Muscle layer of duodenum (tissue), 2 donors: ENCODE results near the gene MED10.

Experiments used
- H3K27ac ChIP-seq: one replicate; pipeline ENCODE4 v1.7.0; 2013; ENCODE audit warnings: mild to moderate bottlenecking, low read length
- H3K27me3 ChIP-seq: one replicate; pipeline ENCODE4 v1.7.0; 2013; ENCODE audit warnings: low read depth, mild to moderate bottlenecking, control low read depth, low read length
- H3K36me3 ChIP-seq, 2 donors: one replicate each; pipeline ENCODE4 v1.7.0; 2013; ENCODE audit warnings: low read length in 2 of 2, control low read depth in 1 of 2, mild to moderate bottlenecking in 1 of 2; ENCODE audit not compliant: insufficient read depth in 2 of 2, control insufficient read depth in 1 of 2
- H3K4me1 ChIP-seq, 2 donors: one replicate each; pipeline ENCODE4 v1.7.0; 2013; ENCODE audit warnings: low read length in 2 of 2, mild to moderate bottlenecking in 2 of 2, control low read depth in 1 of 2, moderate library complexity in 1 of 2; ENCODE audit not compliant: insufficient read depth in 2 of 2, control insufficient read depth in 1 of 2
- H3K4me3 ChIP-seq, 2 donors: one replicate each; pipeline ENCODE4 v1.7.0; 2013; ENCODE audit warnings: low read length in 2 of 2, low read depth in 1 of 2, mild to moderate bottlenecking in 1 of 2
- H3K9me3 ChIP-seq, 2 donors: one replicate each; pipeline ENCODE4 v1.7.0; 2013; ENCODE audit warnings: low read length in 2 of 2, control low read depth in 1 of 2, mild to moderate bottlenecking in 1 of 2; ENCODE audit not compliant: control insufficient read depth in 1 of 2
- donor health status: healthy.

Gene MED10

GRCh38 chr5:6356578-6357164 is 21.7 kb downstream of the MED10 start:
- H3K36me3 ChIP-seq = peaks cover 0 to 8% of the 10 kb centered on the region in 2 donors
- H3K4me1 ChIP-seq = no peaks in the 10 kb centered on the region

GRCh38 chr5:6355294-6355693 is 23.1 kb downstream of the MED10 start:
- Histone ChIP-seq H3K4me3 (no peak overlapping the region), H3K4me1 (no peaks in the 10 kb centered on the region), H3K9me3 (no peaks in the 10 kb centered on the region), H3K27me3 (no peaks in the 10 kb centered on the region), H3K27ac (no peak overlapping the region), H3K36me3 (peaks cover 0 to 4% of the 10 kb centered on the region in 2 donors)

More at GRCh38 chr5:6356578-6357164, 21.7 kb downstream of the MED10 start:
- Histone ChIP-seq H3K27me3 (no peaks in the 10 kb centered on the region), H3K9me3 (no peaks in the 10 kb centered on the region), H3K27ac (no peak overlapping the region), H3K4me3 (no peak overlapping the region)

- H3K36me3 ChIP-seq = peaks cover 0 to 4% of the 10 kb centered on the region in 2 donors
- H3K4me1 ChIP-seq = no peaks in the 10 kb centered on the region
- no peaks in the 10 kb centered on the region for H3K27me3 ChIP-seq
- no peaks in the 10 kb centered on the region for H3K9me3 ChIP-seq
- no peak overlapping the region for H3K27ac ChIP-seq
- H3K4me3 ChIP-seq = no peak overlapping the region
Observed at GRCh38 chr5:6354848-6355247, 23.5 kb downstream of the MED10 start.

- Histone ChIP-seq H3K27me3 (no peaks in the 10 kb centered on the region), H3K36me3 (peaks cover 0 to 4% of the 10 kb centered on the region in 2 donors), H3K27ac (no peak overlapping the region), H3K4me3 (no peak overlapping the region), H3K4me1 (no peaks in the 10 kb centered on the region), H3K9me3 (no peaks in the 10 kb centered on the region)
Observed at GRCh38 chr5:6353602-6354302, 24.6 kb downstream of the MED10 start.

- Histone ChIP-seq H3K4me3 (no peak overlapping the region), H3K27me3 (no peaks in the 10 kb centered on the region), H3K36me3 (no peaks in the 10 kb centered on the region), H3K4me1 (no peaks in the 10 kb centered on the region), H3K9me3 (no peaks in the 10 kb centered on the region), H3K27ac (no peak overlapping the region)
Observed at GRCh38 chr5:6350277-6351090, 27.9 kb downstream of the MED10 start.

- Histone ChIP-seq H3K27me3 (no peaks in the 10 kb centered on the region), H3K27ac (no peak overlapping the region), H3K4me1 (no peaks in the 10 kb centered on the region), H3K36me3 (no peaks in the 10 kb centered on the region), H3K9me3 (no peaks in the 10 kb centered on the region), H3K4me3 (no peak overlapping the region)
Observed at GRCh38 chr5:6349387-6349786, 29.0 kb downstream of the MED10 start.

GRCh38 chr5:6348476-6349000 is 29.8 kb downstream of the MED10 start:
- Histone ChIP-seq H3K36me3 (no peaks in the 10 kb centered on the region), H3K4me3 (no peak overlapping the region), H3K27me3 (no peaks in the 10 kb centered on the region), H3K27ac (no peak overlapping the region), H3K9me3 (no peaks in the 10 kb centered on the region), H3K4me1 (no peaks in the 10 kb centered on the region)

GRCh38 chr5:6347673-6348072 is 30.7 kb downstream of the MED10 start:
- Histone ChIP-seq H3K27me3 (no peaks in the 10 kb centered on the region), H3K4me1 (no peaks in the 10 kb centered on the region), H3K4me3 (no peak overlapping the region), H3K27ac (no peak overlapping the region), H3K36me3 (no peaks in the 10 kb centered on the region), H3K9me3 (no peaks in the 10 kb centered on the region)

GRCh38 chr5:6347165-6347564 is 31.2 kb downstream of the MED10 start:
- Histone ChIP-seq H3K27me3 (no peaks in the 10 kb centered on the region), H3K4me1 (no peaks in the 10 kb centered on the region), H3K36me3 (no peaks in the 10 kb centered on the region), H3K4me3 (no peak overlapping the region), H3K9me3 (no peaks in the 10 kb centered on the region), H3K27ac (no peak overlapping the region)

- Histone ChIP-seq H3K9me3 (no peaks in the 10 kb centered on the region), H3K4me1 (no peaks in the 10 kb centered on the region), H3K27me3 (no peaks in the 10 kb centered on the region), H3K4me3 (no peak overlapping the region), H3K36me3 (no peaks in the 10 kb centered on the region), H3K27ac (no peak overlapping the region)
Observed at GRCh38 chr5:6344593-6344989, 33.8 kb downstream of the MED10 start.

GRCh38 chr5:6343951-6344592 is 34.3 kb downstream of the MED10 start:
- H3K36me3 ChIP-seq = no peaks in the 10 kb centered on the region
- no peak overlapping the region for H3K4me3 ChIP-seq
- H3K27me3 ChIP-seq = no peaks in the 10 kb centered on the region
- H3K9me3 ChIP-seq = no peaks in the 10 kb centered on the region
- H3K4me1 ChIP-seq = no peaks in the 10 kb centered on the region
- H3K27ac ChIP-seq = no peak overlapping the region
